ENCODE measurements around the gene NFYC.

The NFYC gene

DNA sequence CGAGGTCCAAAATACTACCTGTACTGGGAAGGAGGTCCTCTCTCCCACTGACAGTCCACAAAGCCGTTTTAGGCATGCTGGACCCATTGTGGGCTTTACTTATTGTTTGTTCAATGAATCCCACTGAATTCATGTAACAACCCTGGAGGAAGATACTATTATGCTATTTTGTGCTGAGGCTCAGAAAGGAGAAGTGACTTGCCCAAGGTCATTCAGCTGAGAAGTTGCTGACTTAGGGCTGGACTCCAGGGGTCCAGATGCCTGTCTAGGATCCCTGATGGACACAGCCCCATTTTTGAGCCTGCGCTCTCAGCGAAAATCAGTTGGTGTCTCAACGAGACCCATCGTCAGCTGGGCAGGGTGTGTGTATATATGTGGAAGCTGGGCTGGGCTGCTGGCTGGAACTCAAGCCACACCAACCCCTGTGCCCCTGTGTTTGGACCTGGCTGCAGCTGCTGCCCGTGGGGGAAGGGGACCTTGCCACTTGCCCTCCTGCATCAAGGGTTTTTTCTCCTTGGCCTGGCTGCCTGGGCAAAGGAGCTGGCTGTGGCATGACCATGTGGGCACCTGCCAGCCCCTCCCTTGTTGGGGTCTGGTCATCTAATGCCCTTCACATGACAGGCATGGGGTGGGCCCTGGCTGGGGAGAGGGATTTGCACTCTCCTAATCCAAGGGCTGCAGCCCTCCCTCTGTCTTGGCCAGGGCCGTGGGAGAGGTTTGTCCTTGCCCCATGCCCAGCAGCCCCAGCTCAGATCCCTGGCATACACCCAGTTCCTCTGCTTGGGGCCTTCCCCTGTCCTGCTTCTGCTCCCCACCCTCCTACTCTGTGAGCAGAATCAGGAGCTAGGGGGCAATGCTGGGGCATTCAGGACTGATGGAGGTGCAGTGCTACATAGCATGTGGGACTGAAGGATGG, 107.1 kb downstream of the NFYC start:
- no peak for FAIRE-seq

DNA sequence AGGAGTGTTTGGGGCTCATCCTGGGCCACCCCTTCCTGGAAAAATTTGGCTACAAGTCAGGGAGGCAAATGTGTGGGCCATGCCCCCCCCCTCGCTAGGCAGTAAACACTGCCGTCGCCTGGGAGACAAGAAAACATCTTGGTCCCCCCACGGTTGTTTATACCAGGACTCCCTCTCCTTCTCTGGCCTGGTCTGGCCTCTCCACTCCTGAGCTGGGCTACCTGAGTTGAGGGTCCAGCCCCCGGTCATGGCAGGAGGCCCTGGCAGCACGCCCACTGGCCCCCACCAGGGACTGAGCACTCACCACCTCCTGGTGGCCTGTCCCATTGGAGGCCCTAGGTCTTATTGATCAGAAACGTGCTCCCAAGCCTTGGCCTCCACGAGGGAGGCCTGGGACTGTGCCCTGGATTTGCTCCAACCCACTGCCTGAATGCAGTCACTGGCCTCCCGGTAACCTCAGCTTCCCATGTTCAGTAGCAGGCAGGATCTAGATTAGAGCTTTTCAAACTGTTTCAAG, 107.9 kb downstream of the NFYC start:
- no peak for FAIRE-seq

DNA sequence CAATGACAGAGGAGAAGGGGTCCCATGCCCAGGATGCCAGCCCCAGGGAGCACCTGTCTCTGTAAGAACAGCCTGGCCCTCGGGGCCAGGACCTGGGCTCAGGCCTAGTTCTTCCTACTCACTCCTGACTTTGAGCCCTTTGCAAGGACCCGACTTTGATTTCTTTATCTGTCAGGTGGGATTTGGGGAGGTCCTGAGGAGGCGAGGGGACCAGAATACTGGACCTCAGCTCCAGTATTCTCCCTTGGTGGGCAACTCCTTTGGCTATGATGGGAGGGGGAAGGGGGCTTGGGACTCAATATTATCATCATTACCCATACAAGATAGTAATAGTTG, 110.2 kb downstream of the NFYC start:
- no peak for FAIRE-seq

DNA sequence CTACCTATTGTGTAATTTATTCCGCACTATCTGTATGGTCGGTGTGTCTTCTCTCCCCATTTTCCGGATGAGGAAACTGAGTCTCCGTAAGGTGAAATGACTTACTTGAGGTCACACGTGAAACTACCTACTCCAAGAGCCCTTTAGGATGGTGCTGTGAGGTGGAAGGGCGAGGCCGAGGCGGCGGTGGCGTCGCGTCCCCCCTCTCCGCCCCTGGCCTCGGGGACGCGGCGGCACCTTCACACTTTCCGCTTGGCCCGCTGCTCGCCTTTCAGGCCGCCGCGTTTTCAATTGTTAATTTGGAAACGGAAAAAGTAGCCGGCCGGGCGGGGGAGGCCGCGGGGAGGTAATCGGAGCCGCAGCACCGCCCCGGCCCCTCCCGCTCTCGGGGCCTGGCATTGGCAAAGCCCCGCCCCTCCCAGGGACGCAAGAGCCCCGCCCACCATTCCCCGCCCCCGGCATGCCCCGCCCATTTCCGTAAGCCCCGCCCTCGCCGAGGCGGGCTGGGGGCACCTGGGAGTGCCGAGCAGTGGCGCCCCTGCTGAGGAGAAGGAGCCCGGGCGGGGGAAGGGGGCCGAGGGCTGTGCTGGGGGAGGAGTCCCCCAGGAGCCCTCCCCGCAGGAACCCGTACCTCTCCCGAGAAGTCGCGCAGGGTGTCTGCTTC, 110.7 kb downstream of the NFYC start:
- FAIRE-seq = no peak

DNA sequence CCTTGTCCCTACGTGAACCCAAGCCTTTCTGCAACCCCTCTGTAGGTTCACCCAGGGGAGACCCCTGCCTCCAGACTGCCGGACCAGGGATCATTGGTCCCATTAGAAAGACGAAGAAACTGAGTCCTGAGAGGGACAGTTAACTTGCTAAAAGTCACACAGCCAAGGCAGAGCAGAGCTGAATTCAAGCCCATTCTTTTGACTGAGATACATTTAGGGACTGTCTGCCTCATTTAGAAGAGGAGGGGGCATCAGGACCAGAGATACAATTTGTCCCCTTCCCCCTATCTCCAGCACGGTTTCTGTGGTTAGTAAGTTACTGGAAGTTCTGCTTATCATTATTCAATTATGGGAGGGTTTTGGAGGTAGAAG, 111.2 kb downstream of the NFYC start:
- FAIRE-seq = no peak

DNA sequence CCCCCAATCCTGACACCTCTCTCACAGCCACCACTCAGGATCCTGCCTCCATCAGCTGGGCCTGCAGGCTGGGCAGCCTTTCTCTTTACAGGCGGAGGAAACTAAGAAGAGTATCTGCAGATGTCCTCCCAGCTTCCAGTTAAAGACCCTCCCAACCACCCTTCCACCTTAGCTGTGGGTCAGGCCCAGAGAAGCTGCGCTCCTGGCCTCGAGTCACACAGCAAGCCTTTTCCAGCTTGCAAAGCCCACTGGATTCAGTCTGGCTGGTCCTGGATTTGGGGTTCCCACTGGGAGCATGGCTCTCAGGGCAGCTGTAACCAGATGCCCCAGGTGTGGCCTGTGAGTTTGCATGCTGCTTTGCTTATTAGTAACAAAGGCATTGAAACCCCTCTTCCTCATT, 111.9 kb downstream of the NFYC start:
- no peak for FAIRE-seq

DNA sequence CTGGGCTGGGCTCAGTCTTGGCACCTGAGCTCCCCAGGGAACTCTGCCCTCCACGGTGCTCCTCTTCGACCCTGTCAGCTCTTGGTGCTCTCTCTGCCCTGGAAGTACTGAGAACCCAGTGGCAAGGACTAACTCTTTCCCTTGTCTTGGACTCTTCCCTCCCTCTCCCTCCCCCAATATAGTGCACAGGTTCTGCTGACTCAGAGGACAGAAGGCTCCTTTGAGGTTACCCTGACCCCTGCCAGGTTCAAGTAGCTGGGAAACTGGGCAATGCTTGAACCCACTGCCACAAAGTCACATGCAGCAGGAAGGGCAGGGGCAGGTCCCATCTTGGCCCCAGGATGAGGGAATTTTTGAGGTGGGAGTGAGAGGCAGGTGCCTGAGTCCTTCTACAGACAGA, 112.4 kb downstream of the NFYC start:
- no peak for FAIRE-seq

DNA sequence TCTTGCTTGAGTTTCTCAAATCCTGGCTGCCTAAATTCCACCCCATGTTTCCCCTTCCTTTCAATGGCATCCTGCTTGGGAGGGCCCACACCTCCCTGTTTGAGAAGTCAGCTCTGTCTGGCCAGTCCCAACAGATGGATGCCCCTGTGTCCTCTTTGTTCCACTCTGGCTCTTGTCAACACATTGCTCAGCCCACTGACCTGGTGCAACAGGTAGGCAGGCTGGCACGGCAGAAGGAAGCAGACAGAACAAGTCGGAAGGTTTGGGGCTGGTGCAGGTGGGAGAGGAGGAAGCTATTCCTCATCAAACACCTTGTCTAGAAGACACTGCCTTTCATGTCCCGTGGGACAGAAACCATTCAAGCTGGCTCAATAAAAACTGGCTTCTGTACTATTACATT, 114.7 kb downstream of the NFYC start:
- FAIRE-seq = no peak

DNA sequence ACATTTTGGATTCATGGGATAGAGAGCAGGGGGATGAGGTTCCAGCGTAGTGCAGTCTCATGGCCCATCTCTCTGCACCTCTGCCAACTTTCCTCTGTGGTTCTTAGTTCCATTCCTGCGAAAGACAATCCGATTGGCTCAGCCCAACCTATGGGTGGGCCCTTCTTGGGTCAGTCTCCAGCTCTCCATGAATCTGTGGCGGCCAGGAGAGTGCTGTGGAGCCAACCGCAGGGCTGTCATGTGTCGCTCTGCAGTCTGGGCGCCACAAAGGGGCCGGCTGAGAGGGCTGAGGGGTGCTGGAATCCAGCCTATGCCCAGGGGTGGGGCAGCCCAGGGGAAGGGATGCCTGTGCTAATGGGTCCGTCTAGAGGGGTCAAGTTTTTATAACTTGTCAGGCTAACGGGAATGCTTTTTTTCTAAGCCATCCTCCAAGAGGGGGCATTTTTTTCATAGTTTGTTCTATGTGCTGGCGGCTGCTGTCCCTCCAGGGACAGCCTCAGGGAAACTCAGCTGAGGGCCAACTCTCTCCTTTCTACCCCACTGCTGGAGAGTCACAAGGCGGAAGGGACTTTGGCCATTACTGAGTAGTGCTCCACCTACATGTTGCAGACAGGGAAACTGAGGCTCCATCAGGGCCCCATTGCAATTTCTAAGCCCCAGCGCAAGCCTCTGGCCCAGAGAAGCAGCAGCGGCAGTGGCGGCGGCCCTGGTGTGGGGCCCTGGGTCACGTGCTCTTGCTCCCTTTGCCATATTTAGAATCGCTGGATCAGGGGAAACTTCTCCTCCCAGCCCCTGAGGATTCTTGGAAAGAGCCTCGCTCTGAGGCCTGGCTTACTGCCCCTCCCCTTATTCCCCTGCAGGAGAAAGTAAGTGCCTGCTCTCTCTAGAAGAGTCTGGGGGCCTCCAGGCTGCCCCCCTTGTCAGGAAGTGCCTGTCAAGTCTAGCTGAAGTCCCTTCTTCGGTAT, 115.5 kb downstream of the NFYC start:
- no peak for FAIRE-seq

DNA sequence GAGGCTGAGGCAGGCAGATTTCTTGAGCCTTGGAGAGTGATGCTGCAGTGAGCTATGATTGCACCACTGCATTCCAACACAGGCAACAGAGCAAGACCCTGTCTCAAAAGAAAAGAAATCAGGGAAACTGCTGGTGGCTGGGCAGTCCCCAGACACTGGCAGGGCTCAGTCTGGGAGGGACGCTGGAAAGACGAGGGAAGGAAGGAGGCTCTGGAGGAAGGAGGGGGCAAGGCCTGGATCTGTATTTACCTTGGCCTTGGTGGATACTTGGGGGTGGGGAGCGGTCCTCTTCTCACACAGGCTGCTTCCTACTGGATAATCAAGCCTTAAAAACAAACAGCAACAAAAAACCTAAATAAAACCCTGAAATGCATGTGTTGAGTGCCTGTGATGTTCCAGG, 116.5 kb downstream of the NFYC start:
- no peak for FAIRE-seq

DNA sequence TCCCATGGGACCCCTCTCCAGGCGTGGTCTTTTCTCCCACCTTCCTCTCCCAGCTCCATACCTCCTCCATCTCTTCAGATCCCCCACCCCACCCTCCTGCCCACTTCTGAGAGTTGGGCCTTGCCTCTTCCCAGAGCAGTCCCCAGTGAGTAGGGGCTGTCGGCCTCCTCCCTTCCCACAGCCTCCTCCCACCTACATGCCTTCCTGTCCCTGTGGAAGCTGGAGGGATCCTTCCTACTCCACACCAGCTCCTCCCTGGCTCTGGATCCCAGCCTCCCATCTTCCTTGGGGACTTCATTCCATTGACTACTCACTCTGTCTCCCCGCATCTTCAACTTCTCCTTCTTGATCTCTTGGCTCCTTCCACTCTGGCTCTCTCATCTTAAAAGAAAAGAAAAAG, 116.9 kb downstream of the NFYC start:
- FAIRE-seq = no peak

DNA sequence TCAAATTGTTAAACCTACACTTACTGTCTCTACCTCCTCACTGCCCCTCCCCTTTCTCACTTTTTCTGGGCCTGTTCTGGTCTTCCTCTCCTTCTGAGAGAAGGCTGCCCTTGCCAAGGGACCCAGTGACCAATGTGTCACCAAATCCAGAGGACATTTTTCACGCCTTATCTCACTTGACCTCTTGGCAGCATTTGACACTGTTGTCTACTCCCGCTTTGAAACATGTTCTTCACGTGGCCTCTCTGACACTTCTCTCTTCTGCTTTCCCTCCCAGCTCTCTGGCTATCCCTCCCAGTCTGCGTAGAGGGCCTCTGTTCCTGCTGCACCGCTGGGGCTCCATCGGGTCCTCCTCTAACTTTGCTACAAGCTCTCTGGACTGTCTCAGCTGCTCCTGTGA, 117.4 kb downstream of the NFYC start:
- FAIRE-seq = no peak

DNA sequence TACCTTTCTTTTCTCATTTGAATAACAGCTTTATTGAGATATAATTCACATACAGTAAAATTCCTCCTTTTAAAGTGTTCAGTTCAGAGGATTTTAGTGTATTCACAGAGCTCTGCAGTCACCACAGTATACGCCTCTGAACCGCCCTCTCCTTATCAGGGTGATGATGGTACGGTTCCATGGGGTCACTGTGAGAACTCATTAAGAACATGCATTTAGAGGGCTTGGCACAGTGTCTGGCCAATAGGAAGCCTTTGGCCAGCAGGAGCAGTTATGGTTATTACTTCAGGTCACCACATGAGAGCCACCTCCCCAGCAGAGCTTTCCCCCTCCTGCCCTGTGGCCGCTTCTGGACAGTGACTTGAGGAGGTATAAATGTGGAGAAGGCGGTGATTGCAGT, 119.4 kb downstream of the NFYC start:
- FAIRE-seq = no peak

DNA sequence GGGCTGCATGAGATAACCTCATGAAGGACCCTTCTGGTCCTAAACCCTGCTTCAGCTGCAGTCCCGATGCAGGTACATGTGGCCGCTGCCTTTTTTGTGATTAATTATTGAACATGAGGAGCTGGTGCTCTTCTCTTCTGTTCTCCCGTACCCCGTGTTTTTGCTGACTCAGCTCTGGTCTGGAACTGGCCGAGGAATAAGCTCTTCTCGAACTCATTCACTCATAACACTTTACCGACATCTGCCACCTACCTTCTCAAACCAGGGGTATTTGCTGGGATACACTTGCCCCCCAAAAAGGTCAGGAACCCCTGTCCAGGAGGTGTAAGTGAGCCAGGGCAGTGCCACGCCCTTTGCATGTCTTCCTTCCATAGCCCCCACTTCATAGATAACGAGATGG, 123.9 kb downstream of the NFYC start:
- FAIRE-seq = no peak

DNA sequence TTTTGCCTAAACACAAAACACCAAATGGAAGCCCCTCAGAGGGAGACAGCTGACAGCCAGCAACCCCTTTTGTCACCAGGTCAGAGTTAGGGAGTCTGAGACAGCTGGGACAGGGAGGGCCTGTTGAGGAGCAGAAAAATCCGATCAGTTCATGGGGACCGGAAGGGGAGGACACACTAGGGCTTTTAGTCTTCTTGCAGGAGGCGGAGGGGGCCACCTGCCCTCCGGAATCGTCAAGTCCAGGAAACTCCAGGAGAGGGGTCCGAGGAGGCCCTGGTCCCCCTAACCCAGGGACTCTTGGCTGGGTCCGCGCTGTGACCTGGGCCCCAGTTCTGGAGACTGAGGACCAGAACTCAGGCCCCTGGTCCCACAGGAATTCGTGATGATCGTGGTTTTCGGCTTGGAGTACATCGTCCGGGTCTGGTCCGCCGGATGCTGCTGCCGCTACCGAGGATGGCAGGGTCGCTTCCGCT, 126.3 kb downstream of the NFYC start:
- no peak for FAIRE-seq

DNA sequence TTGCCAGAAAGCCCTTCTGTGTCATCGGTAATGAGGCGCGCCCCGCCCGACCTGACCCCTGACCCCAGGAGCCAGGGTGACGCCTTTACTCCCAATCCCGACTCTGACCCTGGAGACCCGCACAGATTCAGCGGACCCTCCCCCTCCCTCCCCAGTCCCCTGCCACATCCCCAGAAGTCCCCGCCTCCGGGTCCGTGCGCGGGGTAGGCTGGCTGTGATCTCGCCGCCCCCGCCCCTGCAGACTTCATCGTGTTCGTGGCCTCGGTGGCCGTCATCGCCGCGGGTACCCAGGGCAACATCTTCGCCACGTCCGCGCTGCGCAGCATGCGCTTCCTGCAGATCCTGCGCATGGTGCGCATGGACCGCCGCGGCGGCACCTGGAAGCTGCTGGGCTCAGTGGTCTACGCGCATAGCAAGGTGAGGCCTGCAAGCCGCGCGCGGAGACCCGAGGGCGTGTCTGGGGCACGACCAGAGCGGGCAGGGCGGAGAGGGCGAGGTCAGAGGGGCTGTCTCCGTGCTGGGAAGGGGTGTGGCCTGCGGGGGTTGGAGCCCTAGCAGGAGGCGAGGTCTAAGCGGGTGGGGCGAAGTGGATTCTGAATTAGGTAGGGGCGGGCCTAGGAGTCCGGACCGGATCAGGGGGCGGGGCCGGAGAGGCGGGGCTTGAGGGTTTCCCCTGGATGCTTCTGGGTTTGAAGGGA, 126.9 kb downstream of the NFYC start:
- no peak for FAIRE-seq

DNA sequence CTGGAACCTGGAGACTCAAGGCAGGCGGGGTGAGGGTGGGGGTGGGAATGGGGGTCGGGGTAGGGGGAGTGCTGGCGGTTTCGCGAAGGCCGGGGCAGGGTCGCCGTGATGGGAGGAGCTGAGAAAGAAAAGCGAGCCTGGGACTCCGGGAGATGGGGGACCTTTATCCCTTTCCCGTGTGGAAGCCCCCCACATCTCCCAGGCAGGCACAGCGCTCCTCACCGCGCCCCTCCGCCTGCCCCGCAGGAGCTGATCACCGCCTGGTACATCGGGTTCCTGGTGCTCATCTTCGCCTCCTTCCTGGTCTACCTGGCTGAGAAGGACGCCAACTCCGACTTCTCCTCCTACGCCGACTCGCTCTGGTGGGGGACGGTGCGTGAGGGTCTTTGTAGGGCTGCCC, 127.6 kb downstream of the NFYC start:
- no peak for FAIRE-seq

DNA sequence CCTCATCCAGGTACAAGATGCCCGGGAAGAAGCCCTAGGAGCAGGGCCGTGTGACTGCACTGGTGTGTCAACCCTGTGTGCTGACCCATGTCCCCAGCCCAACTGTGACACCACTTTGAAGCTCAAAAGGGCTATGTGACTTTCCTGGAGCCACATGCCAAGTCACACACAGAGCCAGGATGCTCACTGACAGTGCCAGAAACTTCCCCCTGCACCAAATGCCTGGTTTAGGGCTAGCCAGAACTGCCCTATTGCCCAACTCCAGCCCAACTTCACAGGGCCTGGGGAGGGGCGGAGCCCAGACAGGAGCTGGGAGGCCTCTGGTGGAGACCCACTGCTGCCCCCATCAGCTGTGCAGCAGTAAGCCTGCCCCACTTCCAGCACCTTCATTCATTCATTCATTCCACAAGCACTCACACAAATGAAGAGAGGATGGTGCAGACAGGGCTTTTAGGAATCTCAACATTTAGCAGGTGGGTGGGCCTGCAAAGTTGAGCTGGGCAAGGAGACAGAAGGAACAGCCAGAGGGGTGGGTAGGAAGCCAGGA, 128.8 kb downstream of the NFYC start:
- FAIRE-seq = no peak

All from A204.1 (cell line).